DMS153 treated with DMSO at 0.1 percent for 48 hours (cell line): ENCODE data around the gene PLIN5.
"Not testable (repeated sequence)": the region's sequence is repeated elsewhere in the genome, so short reads cannot be mapped to it uniquely, and the experiment has no call there.

Experiments
- DNase-seq: peaks from one replicate; lab custom pipeline; 2025; ENCODE audit not compliant: unreplicated experiment; lab: John Stamatoyannopoulos, UW

Gene PLIN5

DNA sequence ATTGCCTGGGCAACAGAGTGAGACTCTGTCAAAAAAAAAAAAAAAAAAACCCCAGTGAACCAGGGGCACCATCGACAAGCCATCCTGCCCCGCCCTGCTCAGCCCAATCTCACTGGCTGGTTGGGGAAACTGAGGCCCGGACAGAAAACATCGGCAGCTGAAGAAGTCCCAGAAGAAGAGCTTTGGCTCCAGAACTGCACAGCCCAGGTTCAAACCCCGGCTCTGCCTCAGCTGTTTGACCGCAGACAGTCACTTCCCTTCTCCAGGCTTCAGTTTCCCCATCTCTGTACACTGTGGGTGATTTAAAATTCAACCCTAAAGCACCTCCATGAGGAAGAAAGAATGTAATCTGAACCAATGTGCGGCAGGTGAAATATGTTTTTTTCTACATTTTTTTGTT is 33.9 kb upstream of the PLIN5 start:
- no peak for DNase-seq

DNA sequence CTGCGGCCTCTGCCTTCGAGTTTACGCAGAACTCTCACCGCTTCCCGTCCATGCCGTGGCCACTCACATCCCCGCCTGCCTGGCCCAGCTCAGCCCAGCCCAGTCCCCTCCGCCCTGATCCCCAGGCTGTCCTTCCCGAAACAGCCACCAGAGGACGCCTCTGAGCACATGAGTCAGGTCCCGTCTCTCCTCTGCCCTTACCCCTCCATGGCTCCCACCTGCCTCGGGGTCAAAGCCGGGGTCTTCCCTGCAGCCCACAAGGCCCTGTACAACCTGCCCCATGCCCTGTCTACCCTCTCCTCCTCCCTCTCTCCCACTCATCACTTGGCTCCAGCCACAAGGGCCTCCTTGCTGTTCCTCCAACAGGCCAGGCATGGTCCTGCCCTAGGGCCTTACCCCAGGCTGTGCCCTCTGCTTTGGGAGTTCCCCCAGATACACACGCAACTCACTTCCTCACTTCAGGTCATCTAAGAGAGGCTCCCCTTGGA is 32.6 kb upstream of the PLIN5 start:
- DNase-seq: peak; percentile 23

DNA sequence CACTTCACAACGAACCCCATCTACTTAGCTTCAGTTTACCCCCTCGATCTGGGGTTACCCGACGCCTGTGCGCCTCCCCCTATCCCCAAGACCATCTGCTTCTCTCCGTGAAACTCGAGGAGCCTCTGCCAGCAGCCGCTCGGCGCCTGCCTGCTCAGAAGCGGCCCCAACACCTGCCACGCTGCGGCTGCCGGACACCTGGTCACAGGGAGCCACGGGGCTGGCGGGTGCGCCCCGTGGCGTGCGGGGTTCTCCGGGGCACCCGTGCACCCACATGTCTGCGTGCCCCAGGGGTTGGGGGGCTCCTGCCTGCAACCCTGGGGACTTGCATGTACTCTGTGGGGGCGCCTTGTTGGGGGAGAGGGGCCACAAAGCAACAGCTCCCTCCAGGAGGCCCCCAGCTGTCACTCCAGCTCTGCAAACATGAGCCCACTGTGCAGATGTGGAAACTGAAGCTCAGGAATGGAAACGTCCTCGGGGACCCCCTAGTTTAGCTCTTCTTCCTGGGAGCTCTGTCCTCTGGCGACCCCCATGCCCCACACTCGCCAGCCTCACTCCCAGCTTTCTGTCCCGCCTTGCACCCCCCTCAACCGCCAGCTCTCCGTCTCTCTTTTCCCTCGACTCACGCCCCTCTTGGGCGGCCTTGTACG is 31.5 kb upstream of the PLIN5 start:
- DNase-seq: no peak

DNA sequence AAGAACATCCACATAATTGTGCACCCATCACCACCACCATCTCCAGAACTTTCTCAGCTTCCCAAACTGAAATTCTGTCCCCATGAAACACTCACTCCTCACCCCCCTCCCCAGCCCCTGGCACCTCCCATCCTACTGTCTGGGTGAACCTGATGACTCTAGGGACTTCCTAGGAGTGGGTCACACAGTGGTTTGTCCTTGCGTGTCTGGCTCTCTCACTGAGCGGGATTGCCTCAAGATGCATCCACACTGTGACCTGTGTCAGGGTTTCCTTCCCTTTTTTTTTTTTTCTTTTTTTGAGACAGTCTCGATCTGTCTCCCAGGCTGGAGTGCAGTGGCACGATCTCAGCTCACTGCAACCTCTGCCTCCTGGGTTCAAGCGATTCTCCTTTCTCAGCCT is 28.5 kb upstream of the PLIN5 start:
- not testable (repeated sequence) for DNase-seq

DNA sequence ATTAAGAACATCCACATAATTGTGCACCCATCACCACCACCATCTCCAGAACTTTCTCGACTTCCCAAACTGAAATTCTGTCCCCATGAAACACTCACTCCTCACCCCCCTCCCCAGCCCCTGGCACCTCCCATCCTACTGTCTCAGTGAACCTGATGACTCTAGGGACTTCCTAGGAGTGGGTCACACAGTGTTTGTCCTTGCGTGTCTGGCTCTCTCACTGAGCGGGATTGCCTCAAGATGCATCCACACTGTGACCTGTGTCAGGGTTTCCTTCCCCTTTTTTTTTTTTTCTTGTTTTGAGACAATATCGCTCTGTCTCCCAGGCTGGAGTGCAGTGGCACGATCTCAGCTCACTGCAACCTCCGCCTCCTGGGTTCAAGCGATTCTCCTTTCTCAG is 27.1 kb upstream of the PLIN5 start:
- DNase-seq: not testable (repeated sequence)

DNA sequence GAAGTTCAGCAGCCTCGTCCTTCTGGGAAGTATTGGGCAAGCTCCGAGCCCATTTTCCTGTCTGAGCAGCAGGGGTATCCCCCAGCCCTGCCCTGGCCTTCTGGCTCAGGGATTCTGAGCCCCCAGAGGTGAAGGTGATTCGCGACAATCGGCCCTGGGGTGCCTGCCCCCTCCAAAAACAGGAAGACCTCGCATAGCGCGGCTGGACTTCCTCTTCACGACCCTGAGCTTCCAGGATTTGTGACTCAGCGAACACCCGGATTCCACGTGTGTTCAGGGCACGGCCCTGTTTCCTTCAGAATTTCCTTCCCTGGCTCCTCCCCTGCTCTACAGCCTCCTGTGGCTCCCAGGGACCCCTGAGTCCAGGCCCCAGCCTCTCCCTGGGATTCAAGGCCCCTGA is 24.5 kb upstream of the PLIN5 start, which contains the start of gene SEMA6B:
TSS of gene SEMA6B (minus strand) at position 116 of the 400 bp plus-strand sequence. CDS start 1,227 bp downstream, outside the sequence.
- no peak for DNase-seq

DNA sequence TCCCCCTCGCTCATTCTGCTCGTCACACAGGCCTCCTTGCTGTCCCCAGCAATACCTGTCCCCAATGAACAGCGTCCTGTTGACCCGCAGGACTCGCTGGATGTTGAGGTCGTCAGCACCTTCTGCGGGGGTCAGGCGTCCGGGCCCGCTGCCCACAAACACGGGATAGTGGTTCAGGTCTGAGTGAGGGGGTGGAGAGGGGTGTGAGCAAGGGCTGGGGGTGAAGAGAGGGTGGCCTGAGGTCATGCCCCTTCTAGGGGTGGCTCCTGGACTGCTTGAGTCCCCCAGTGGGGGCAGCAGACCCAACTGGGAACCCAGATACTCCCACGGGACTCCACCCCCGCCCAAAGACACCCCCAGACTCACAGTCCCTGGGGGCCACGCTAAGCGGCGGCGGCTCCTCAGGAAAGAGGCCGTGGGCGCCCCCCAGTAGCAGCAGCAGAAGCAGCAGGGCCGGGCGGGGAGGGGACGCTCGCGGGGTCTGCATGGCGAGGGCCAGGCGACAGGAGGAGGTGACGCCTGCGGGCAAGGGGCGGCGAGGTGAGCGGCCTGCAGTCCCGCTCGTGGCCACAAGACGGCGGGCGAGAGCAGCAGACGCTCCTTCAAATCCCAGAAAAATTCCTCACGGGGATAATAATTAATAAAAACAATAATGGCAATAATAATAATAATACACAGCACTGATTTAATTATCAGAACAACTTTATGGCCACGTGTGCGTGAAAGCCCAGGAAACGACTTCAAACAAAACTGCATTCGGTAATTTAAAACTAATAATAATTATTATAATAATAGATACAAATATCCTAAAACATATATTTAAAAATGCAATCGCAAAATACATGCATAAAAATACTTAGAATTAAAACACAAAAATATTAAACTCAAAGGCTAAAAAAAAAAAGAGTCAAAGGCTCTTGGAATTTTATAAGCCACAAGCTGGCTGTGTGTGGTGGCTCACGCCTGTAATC is 23.2 kb upstream of the PLIN5 start:
- no peak for DNase-seq

DNA sequence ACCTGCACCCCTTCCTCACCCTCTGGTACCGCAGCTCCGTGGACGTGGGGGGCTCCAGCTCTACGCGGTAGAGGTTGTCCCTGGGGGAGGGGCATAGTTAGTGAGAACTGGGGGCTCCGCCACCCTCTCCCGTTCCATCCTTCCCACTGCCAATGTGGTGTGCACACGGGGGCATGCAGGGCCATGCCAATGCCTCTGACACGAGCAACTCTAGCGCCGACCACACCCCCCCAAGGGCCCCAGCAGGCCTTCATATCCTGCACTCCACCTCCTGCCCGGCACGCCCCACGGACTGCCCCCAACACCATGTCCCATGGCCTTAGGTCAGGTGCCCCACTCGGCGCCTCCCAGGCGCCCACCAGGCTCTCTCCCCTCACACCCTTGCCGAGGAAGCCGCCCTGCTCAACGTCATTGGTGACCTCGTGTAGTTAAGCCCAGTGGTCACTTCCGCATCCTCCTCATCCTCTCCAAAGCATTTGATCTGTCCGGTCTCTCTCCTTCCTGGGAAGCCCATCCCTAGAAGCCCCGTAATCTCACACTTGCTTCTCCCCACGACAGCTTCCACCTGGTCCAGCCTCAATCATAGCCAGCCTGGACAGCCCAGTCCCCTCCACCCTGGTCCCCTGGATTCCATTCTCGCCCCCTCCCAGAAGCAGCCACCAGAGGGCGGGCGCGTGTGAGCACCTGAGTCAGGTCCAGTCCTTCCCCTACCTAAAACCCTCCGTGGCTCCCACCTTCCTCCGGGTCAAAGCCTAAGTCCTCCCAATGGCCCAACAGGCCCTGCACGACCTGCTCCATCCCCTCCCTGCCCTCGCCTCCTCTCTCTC is 22.3 kb upstream of the PLIN5 start:
- DNase-seq: no peak

DNA sequence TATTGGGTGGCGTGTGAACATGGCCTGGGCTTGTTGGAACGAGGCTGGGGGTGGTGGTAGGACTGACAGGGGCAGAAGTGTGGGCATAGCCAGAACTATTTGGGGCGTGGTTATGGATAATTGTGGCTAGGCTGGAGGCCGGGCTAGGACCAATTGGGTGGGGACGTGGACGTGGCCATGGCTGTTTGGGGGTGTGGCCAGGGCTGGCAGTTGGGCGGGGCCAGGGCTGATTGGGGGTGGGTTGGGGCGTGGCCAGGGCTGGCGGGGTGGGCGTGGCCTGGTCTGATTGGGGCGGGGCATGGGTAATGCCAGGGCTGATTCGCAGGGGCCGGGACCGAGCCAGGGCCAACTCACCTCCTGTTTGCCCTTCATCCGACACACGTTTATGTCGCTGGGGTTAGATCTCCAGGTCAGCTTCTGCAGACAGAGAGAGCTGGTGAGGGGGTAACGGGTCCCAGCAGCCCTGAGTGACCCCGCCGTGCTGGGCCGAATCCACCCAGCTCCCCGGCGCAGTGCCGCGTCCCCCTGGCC is 21.6 kb upstream of the PLIN5 start:
- DNase-seq: no peak

DNA sequence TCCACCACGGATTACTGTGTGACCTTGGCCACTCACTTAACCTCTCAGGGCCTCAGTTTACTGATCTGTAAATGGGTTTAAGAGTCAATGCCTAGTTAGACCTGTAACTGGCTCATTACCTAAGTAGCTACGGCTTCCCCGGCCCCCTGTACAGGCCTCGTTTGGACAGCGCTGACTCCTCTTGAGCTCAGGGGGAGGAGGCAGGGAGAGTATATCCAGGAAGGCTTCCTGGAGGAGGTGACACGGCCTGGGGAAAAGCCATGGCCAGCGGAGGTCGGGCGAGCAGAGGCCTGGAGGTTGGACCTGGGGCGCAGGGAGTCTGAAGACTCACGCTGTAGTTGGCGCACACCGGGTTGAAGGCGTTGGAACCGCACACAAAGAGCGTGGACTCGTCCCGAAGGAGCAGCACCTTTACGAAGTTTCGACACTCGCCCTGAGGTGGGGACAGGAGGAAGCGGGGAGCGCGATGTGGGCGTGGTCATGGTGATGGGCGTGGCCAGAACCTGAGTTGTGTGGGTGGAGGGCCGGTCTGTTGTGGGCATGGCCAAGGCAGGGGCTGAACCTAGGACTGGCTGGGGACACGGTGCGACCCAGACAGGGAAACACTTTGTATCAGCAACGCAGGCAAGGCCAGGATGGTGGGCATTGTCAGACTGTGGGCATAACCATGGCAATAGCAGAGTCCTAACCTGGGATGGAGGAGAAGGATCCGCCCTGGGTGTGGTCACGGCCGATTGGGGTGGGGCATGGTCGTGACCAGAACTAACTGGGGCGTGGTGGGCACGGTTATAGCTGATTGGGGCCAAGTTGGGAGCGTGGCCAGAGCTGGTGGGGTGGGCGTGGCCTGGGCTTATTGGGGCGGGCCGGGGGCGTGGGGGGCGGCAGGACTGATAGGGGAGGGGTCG is 20.9 kb upstream of the PLIN5 start:
- DNase-seq: no peak

DNA sequence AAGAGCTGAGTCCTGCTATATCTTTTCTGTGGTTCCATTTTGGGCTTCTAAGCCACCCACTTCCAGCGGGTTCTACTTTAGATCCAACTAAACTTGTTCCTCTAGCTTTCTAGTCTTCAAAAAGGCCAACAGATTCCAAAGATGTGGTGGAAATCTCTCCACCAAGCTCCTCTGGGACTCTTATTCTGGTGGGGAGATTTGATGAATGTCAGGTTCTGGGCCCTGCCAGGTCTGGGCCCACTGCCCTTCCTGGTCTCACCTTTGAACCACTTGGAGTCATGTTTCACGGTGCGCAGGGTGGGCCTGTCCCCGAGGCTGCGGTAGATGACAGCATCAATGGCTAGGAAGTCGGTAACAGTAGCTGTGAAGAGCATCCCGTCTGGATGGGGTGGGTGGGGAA is 19.7 kb upstream of the PLIN5 start:
- DNase-seq: no peak

DNA sequence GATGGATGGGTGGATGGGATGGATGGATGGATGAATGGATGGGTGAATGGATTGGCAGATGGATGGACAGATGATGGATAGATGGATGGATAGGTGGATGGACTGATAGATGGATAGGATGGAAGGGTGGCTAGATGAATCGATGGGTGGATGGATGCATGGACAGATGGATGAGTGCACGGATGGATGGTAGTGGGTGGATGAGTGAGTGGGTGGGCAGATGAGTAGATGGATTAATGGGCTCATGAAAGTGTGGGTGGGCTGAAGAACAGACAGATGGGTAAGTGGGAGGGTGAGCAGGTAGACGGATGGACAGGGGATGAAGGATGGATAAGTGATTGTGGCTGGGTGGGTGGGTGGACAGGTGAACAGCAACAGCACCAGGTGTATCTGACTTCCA is 18.8 kb upstream of the PLIN5 start:
- DNase-seq: no peak

DNA sequence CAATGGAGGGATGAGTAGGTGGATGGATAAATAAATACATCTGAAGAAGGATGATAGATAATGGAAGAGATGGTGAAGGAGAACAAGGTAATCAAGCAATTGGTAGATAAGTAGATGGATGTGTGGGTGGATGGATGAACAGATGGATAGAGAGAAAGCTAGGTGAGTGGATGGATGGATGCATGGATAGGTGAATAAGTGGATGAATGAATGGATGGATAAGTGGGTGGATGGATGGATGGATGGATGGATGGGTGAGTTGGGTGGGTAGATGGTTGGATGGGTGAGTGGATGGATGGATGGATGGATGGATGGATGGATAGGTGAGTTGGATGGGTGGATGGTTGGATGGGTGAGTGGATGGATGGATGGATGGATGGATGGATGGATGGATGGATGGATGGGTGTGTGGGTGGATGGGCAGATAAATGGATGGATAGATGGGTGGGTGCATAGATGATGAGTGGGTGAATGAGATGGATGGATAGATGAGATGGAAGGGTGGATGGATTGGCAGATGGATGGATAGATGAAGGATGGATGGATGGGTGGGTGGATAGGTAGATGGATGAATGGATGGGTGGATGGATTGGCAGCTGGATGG is 18.2 kb upstream of the PLIN5 start:
- DNase-seq: no peak

DNA sequence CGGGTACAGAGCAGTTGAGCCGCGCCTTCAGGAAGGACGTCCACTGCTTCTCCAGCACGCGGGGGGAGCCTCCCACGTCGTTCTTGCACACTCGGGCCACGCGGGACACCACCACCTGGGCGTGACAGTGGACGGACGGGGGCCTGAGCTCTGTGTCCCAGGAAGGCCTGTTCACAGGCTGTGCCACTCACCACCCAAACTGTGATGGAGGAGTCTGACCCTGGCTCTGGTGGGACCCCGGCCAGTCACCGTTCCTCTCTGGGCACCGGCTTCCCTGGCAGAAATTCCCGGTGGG is 17.4 kb upstream of the PLIN5 start:
- no peak for DNase-seq

DNA sequence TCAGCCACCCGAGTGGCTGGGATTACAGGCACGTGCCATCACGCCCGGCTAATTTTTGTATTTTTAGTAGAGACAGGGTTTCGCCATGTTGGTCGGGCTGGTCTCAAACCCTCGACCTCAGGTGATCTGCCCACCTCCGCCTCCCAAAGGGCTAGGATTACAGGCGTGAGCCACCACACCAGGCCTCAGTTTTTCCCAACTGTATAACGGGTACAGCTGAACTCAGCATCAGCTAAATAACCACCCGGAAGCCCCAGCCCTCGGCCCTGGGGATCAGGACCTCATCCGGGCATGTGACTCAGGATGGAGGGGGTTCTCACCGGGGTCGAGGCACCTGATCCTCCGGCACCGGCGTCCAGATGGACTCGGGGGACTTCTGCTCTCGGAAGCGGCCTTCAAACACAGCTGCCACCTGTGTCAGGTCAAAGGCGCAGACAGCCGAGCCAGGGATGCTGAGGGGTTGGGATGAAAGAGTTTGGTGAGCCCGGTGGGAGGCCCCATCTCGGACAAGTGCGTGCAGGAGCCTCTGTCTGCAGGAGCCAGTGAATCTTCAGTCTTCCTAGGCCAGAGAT is 15.5 kb upstream of the PLIN5 start:
- DNase-seq: no peak

DNA sequence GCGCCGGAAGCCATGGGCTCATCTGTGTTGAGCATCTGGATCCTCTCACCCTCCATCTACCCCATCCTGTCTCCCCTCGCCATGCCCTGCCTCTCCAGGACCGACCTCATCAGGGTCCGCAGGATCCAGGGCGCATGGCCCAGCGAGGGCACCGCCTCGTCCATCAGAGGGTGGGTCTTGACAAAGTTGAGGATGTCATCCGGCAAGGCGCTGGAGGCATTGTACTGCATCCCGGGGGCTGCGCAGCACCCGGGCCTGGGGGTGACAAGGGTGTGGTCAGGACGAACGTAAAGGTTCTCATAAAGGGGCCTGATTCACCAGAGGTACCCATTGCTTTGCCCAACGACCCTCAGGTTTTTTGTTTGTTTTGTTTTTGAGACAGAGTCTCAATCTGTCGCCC is 15.0 kb upstream of the PLIN5 start:
- no peak for DNase-seq

DNA sequence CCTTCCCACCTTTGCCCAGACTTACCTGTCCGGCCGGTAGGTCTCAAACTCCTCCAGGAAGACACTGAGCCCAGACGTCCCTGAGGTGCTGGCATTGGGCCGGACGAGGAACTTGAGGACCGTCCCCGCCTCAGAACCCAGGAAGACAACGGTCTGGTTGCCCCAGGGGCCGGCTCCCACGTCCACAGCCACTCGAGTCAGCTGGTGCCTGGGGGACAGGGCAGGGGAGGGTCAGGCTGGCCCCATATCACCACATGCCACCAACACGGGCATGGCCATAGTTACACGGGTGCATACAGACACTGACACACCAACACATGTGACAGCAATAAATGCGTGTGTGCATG is 13.2 kb upstream of the PLIN5 start:
- DNase-seq: no peak

DNA sequence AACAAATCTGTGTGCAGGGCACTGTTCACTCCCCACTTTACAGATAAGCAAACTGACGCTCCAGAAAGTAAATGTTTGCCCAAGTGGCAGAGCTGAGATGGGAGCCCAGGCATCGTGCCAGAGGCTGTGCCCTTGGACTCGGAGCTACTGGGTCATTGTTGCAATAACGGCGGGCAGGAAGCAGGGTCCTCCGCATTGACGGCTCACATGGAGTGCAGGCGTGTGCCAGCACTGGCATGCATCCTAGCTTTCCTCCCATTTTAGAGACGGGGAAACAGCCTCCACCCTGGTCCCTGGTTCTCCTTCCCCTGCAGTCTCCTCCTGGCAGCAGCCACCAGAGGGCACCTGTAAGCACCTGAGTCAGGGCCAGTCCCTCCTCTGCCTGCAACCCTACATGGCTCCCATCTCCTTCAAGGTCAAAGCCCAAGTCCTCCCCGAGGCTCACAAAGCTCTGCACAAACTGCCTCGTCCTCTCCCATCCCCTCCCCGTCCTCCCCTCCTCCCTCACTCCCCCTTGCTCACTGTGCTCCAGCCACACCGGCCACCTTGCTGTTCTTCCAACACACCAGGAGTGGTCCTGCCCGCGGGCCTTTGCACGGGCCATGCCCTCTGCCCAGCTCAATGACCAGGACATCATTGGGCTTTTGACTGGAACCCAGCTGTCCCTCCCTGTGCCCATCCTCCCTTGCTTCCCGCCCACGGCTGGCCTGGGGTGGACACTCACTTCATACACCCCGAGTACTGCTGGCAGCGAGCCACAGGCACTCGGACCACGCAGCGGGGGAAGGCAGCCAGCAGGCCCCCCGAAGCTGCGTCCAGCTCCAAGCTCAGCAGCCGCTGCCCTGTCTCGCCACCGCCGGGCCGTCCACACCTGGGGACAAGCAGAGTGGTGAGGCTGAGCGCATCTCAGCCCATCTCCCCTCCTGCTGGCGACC is 12.5 kb upstream of the PLIN5 start:
- DNase-seq: no peak
